ENCODE results near the gene PLXDC2. TPM values are rescaled to one million over a fixed set of nuclear protein-coding genes. Genes with fewer than 3 reads are reported as not detected.
A peak's percentile ranks its signal among the peaks of the same experiment; 100 is the strongest.

PLXDC2 gene
- total and polyA plus RNA-seq, 2 donors (not counting 1 experiment from before 2014, with no cell fraction given): 0.07 TPM

DNA sequence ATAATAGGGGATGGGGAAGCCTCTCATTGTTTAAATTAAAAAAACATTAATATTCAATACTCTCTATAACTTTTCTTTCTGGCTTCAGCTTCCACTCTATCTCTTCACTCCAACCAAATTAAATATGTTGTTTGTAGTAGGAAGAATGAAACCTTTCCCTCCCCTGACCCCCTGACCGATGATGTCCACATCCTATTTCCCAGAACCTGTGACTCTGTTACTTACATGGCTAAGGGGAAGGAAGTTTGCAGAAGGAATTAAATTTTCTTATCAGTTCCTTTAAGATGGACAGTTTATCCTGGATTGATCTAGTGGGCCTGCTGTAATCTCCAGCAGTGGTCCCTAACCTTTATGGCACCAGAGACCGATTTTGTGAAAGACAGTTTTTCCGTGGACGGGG is 130.0 kb downstream of the PLXDC2 start:
- Histone ChIP-seq H3K27me3 (replicated peaks in 1 of 4; ENCODE audit: control extremely low read depth in 1 of 4, control insufficient read depth in 3 of 4, insufficient read depth in 4 of 4, low read length in 3 of 4) (no peaks in the 10 kb centered on the region), H3K27ac (ENCODE audit: low read length in 2 of 2) (no peak overlapping the region), H3K4me2 (replicated peaks; ENCODE audit: low read depth, low read length, poor library complexity, severe bottlenecking) (no peak overlapping the region), H2AFZ (ENCODE audit: insufficient read depth, low read depth, low read length, poor library complexity, severe bottlenecking) (no peak overlapping the region), H3K9me3 (ENCODE audit: control extremely low read depth in 1 of 3, control insufficient read depth in 2 of 3, insufficient read depth in 1 of 3, low read length in 2 of 3) (no peaks in the 10 kb centered on the region), H4K20me1 (ENCODE audit: control insufficient read depth, insufficient read depth, low read length, poor library complexity, severe bottlenecking) (no peaks in the 10 kb centered on the region), H3K9ac (ENCODE audit: low read length) (no peak overlapping the region), H3K4me3 (ENCODE audit: control extremely low read depth in 1 of 5, extremely low read depth in 1 of 5, insufficient read depth in 1 of 5, low read depth in 2 of 5, low read length in 4 of 5) (no peak overlapping the region), H3K4me1 (ENCODE audit: control insufficient read depth in 2 of 2, insufficient read depth in 2 of 2, low read length in 2 of 2) (no peaks in the 10 kb centered on the region), H3K36me3 (replicated peaks in 1 of 2; ENCODE audit: control extremely low read depth in 1 of 2, control insufficient read depth in 1 of 2, extremely low read depth in 1 of 2, insufficient read depth in 2 of 2, low read length in 1 of 2) (no peaks in the 10 kb centered on the region), H3K79me2 (ENCODE audit: control insufficient read depth, insufficient read depth, low read length) (no peaks in the 10 kb centered on the region)
- intact Hi-C loops (cut with micrococcal nuclease): no loop called here
- no peaks in the 10 kb centered on the region for H3K4me1 Mint-ChIP-seq
- no peak overlapping the region for H3K27ac Mint-ChIP-seq
- no CpG with 5 or more reads among the region's 4 CpGs for WGBS (ENCODE audit: insufficient coverage)
- peaks cover 2% of the 10 kb centered on the region for H3K9me3 Mint-ChIP-seq (ENCODE audit: insufficient read depth)
- H3K4me3 Mint-ChIP-seq: no peak overlapping the region
- no peak for TF ChIP-seq EZH2 (IDR thresholded peaks at IDR 0.05; ENCODE audit: borderline replicate concordance, insufficient read depth, low read depth, low read length, poor library complexity, severe bottlenecking)
- TF ChIP-seq, protein P1, sequence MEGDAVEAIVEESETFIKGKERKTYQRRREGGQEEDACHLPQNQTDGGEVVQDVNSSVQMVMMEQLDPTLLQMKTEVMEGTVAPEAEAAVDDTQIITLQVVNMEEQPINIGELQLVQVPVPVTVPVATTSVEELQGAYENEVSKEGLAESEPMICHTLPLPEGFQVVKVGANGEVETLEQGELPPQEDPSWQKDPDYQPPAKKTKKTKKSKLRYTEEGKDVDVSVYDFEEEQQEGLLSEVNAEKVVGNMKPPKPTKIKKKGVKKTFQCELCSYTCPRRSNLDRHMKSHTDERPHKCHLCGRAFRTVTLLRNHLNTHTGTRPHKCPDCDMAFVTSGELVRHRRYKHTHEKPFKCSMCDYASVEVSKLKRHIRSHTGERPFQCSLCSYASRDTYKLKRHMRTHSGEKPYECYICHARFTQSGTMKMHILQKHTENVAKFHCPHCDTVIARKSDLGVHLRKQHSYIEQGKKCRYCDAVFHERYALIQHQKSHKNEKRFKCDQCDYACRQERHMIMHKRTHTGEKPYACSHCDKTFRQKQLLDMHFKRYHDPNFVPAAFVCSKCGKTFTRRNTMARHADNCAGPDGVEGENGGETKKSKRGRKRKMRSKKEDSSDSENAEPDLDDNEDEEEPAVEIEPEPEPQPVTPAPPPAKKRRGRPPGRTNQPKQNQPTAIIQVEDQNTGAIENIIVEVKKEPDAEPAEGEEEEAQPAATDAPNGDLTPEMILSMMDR (IDR thresholded peaks at IDR 0.05): no peak
- ATAC-seq (ENCODE audit: low read depth) (no peak), DNase-seq (no peak)
- POLR2A ChIA-PET: no interaction called here
- no peaks in the 10 kb centered on the region for H3K27me3 Mint-ChIP-seq
- CTCF ChIA-PET: no interaction called here

DNA sequence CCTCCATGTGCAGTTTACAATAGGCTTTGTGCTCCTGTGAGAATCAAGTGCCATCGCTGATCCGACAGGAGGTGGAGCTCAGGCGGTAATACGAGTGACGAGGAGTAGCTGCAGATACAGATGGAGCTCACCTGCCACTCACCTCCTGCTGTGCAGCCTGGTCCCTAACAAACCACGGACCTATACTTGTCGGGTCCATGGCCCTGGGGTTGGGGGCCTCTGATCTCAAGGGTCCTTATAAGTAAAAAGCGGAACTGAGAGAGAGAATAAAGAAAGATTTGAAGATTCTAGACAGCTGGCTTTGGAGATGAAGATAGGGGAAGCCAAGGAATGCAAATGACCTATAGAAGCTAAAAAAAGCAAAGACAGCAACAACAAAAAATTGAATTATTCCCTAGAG is 130.6 kb downstream of the PLXDC2 start:
- 94% methylated on average over 5 of the region's 8 CpGs for WGBS (ENCODE audit: insufficient coverage)
- CTCF ChIA-PET: no interaction called here
- TF ChIP-seq, protein P1 (IDR thresholded peaks at IDR 0.05): no peak
- TF ChIP-seq EZH2 (IDR thresholded peaks at IDR 0.05; ENCODE audit: borderline replicate concordance, insufficient read depth, low read depth, low read length, poor library complexity, severe bottlenecking): no peak
- ATAC-seq (ENCODE audit: low read depth) (no peak), DNase-seq (no peak)
- H3K4me1 ChIP-seq (ENCODE audit: control insufficient read depth in 2 of 2, insufficient read depth in 2 of 2, low read length in 2 of 2): no peaks in the 10 kb centered on the region
- POLR2A ChIA-PET: no interaction called here
- H3K27ac ChIP-seq (ENCODE audit: low read length in 2 of 2): no peak overlapping the region
- H3K9me3 ChIP-seq (ENCODE audit: control extremely low read depth in 1 of 3, control insufficient read depth in 2 of 3, insufficient read depth in 1 of 3, low read length in 2 of 3): no peaks in the 10 kb centered on the region
- Mint-ChIP-seq H3K4me1 (no peaks in the 10 kb centered on the region), H3K4me3 (no peak overlapping the region), H3K27ac (no peak overlapping the region), H3K9me3 (ENCODE audit: insufficient read depth) (peaks cover 2% of the 10 kb centered on the region), H3K27me3 (no peaks in the 10 kb centered on the region)
- peak overlapping the region; percentile 7 for H3K4me2 ChIP-seq (replicated peaks; ENCODE audit: low read depth, low read length, poor library complexity, severe bottlenecking)
- no peaks in the 10 kb centered on the region for H3K27me3 ChIP-seq (replicated peaks in 1 of 4; ENCODE audit: control extremely low read depth in 1 of 4, control insufficient read depth in 3 of 4, insufficient read depth in 4 of 4, low read length in 3 of 4)
- H3K4me3 ChIP-seq (ENCODE audit: control extremely low read depth in 1 of 5, extremely low read depth in 1 of 5, insufficient read depth in 1 of 5, low read depth in 2 of 5, low read length in 4 of 5): no peak overlapping the region
- no peak overlapping the region for H2AFZ ChIP-seq (ENCODE audit: insufficient read depth, low read depth, low read length, poor library complexity, severe bottlenecking)
- intact Hi-C loops (cut with micrococcal nuclease): no loop called here
- H3K36me3 ChIP-seq (replicated peaks in 1 of 2; ENCODE audit: control extremely low read depth in 1 of 2, control insufficient read depth in 1 of 2, extremely low read depth in 1 of 2, insufficient read depth in 2 of 2, low read length in 1 of 2): no peaks in the 10 kb centered on the region
- H3K9ac ChIP-seq (ENCODE audit: low read length): no peak overlapping the region
- no peaks in the 10 kb centered on the region for H3K79me2 ChIP-seq (ENCODE audit: control insufficient read depth, insufficient read depth, low read length)
- no peaks in the 10 kb centered on the region for H4K20me1 ChIP-seq (ENCODE audit: control insufficient read depth, insufficient read depth, low read length, poor library complexity, severe bottlenecking)

All from B cell (primary cell).